Measurements from ENCODE around the gene DDX46. TPM values are rescaled to one million over a fixed set of nuclear protein-coding genes. Genes with fewer than 3 reads are reported as not detected.

DDX46 gene
- polyA plus RNA-seq, 1 donor from 2014 or later, result 46.8 TPM

DNA sequence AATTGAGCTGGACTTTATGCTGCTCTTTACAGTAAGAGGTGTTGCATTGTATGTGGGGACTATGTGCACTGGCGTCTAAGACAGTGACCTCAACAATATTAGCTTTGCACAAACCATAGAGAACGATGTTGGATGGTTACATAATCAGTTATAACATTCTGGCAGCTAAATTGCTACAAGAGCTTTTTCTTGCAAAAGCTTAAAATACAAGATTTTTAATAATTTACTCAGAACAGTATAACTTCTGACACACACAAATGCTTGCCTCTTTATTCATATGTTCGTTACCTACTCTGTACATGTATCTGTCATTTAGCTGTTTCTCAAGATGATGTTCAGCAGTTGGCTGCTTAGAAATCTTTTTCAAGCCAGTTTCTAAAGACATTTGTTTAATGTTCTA, 98.8 kb downstream of the DDX46 start:
- Histone ChIP-seq H3K27ac (ENCODE audit: low read length) (no peak overlapping the region), H3K4me3 (ENCODE audit: low read length) (no peak overlapping the region), H3K9me3 (ENCODE audit: low read length) (no peaks in the 10 kb centered on the region), H3K36me3 (ENCODE audit: insufficient read depth, low read length) (no peaks in the 10 kb centered on the region), H3K9me2 (ENCODE audit: insufficient read depth, low read length) (no peaks in the 10 kb centered on the region), H3F3A (ENCODE audit: insufficient read depth, low read length, poor library complexity, severe bottlenecking) (no peaks in the 10 kb centered on the region), H3K9ac (ENCODE audit: low read length) (no peak overlapping the region), H3K4me2 (ENCODE audit: low read length) (no peak overlapping the region), H2AFZ (ENCODE audit: low read depth, low read length) (no peak overlapping the region), H3K27me3 (ENCODE audit: insufficient read depth, low read depth, low read length) (no peaks in the 10 kb centered on the region), H4K20me1 (ENCODE audit: insufficient read depth) (no peaks in the 10 kb centered on the region), H3K79me2 (replicated peaks; ENCODE audit: insufficient read depth, low read length) (peaks cover 5% of the 10 kb centered on the region)
- TF ChIP-seq RAD21 (conservative IDR thresholded peaks at IDR 0.05) (no peak), EP300 (conservative IDR thresholded peaks at IDR 0.05; ENCODE audit: poor library complexity, severe bottlenecking) (no peak), MXI1 (conservative IDR thresholded peaks at IDR 0.05; ENCODE audit: poor library complexity, severe bottlenecking) (no peak), REST (IDR thresholded peaks at IDR 0.05; ENCODE audit: borderline replicate concordance) (no peak), SMC3 (conservative IDR thresholded peaks at IDR 0.05; ENCODE audit: poor library complexity) (no peak), TAF1 (IDR thresholded peaks at IDR 0.05; ENCODE audit: low read depth) (no peak), POLR2AphosphoS5 (IDR thresholded peaks at IDR 0.05) (no peak), EZH2 (IDR thresholded peaks at IDR 0.05; ENCODE audit: borderline replicate concordance, insufficient read depth, low read length, poor library complexity, severe bottlenecking) (no peak)
- TF ChIP-seq, protein P1, sequence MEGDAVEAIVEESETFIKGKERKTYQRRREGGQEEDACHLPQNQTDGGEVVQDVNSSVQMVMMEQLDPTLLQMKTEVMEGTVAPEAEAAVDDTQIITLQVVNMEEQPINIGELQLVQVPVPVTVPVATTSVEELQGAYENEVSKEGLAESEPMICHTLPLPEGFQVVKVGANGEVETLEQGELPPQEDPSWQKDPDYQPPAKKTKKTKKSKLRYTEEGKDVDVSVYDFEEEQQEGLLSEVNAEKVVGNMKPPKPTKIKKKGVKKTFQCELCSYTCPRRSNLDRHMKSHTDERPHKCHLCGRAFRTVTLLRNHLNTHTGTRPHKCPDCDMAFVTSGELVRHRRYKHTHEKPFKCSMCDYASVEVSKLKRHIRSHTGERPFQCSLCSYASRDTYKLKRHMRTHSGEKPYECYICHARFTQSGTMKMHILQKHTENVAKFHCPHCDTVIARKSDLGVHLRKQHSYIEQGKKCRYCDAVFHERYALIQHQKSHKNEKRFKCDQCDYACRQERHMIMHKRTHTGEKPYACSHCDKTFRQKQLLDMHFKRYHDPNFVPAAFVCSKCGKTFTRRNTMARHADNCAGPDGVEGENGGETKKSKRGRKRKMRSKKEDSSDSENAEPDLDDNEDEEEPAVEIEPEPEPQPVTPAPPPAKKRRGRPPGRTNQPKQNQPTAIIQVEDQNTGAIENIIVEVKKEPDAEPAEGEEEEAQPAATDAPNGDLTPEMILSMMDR (IDR thresholded peaks at IDR 0.05; ENCODE audit: poor library complexity, severe bottlenecking), result no peak

- TF ChIP-seq TAF1 (IDR thresholded peaks at IDR 0.05; ENCODE audit: low read depth) (no peak), RAD21 (conservative IDR thresholded peaks at IDR 0.05) (no peak), EP300 (conservative IDR thresholded peaks at IDR 0.05; ENCODE audit: poor library complexity, severe bottlenecking) (no peak), REST (IDR thresholded peaks at IDR 0.05; ENCODE audit: borderline replicate concordance) (no peak), POLR2AphosphoS5 (IDR thresholded peaks at IDR 0.05) (no peak), EZH2 (IDR thresholded peaks at IDR 0.05; ENCODE audit: borderline replicate concordance, insufficient read depth, low read length, poor library complexity, severe bottlenecking) (no peak), SMC3 (conservative IDR thresholded peaks at IDR 0.05; ENCODE audit: poor library complexity) (no peak), MXI1 (conservative IDR thresholded peaks at IDR 0.05; ENCODE audit: poor library complexity, severe bottlenecking) (no peak)
- TF ChIP-seq, protein P1 (IDR thresholded peaks at IDR 0.05; ENCODE audit: poor library complexity, severe bottlenecking), result no peak
- Histone ChIP-seq H4K20me1 (ENCODE audit: insufficient read depth) (no peaks in the 10 kb centered on the region), H3K9ac (ENCODE audit: low read length) (no peak overlapping the region), H3K4me3 (ENCODE audit: low read length) (no peak overlapping the region), H3K9me2 (ENCODE audit: insufficient read depth, low read length) (no peaks in the 10 kb centered on the region), H3K27me3 (ENCODE audit: insufficient read depth, low read depth, low read length) (no peaks in the 10 kb centered on the region), H3K9me3 (ENCODE audit: low read length) (no peaks in the 10 kb centered on the region), H3K36me3 (ENCODE audit: insufficient read depth, low read length) (no peaks in the 10 kb centered on the region), H3K27ac (ENCODE audit: low read length) (no peak overlapping the region), H2AFZ (ENCODE audit: low read depth, low read length) (no peak overlapping the region), H3K79me2 (replicated peaks; ENCODE audit: insufficient read depth, low read length) (no peaks in the 10 kb centered on the region), H3K4me2 (ENCODE audit: low read length) (no peak overlapping the region), H3F3A (ENCODE audit: insufficient read depth, low read length, poor library complexity, severe bottlenecking) (no peaks in the 10 kb centered on the region)
Observed at GRCh38 chr5:134864707-134865106, 106.1 kb downstream of the DDX46 start.
